K562 (cell line): ENCODE results near the gene LCN15. TPM values are rescaled to one million over a fixed set of nuclear protein-coding genes. Genes with fewer than 3 reads are reported as not detected.

Experiments used
- CBFA2T3 ChIP-seq: fragments of 450-650 bp; IDR thresholded peaks from 2 replicates; pipeline ENCODE4 v1.6.1; 2017
- FOS ChIP-seq: IDR thresholded peaks from 3 replicates; pipeline ENCODE4 v1.6.1; 2011; ENCODE audit not compliant: insufficient read length; ENCODE audit errors: extremely low read depth
- HDAC2 ChIP-seq: fragments of 450-650 bp; IDR thresholded peaks from 2 replicates; pipeline ENCODE4 v1.6.1; 2016; ENCODE audit warnings: mild to moderate bottlenecking
- KDM5B ChIP-seq: fragments of 200-600 bp; sonication (generic); IDR thresholded peaks from 2 replicates; pipeline ENCODE4 v1.6.1; 2012; ENCODE audit warnings: low read depth, mild to moderate bottlenecking, moderate library complexity, low read length, control low read depth, inconsistent platforms; ENCODE audit not compliant: insufficient replicate concordance
- KLF16 ChIP-seq: IDR thresholded peaks from 2 replicates; pipeline ENCODE4 v1.6.1; 2016; ENCODE audit warnings: antibody characterized with exemption
- L3MBTL2 ChIP-seq: fragments of 450-650 bp; IDR thresholded peaks from 2 replicates; pipeline ENCODE4 v1.6.1; 2016; ENCODE audit warnings: mild to moderate bottlenecking, moderate library complexity
- MYC ChIP-seq, 2 experiments: fragments of 250-450 bp in 1 of 2; sonication (Bioruptor Pico) in 1 of 2; IDR thresholded peaks; 2 replicates each; pipeline versions ENCODE4 v1.5.1 to v1.6.1; 2012 to 2021; ENCODE audit warnings: low read depth in 2 of 2, borderline replicate concordance in 1 of 2, improper control_type of control experiment in 1 of 2, low read length in 1 of 2, mild to moderate bottlenecking in 1 of 2, moderate library complexity in 1 of 2
- NFE2 ChIP-seq: IDR thresholded peaks from 2 replicates; pipeline ENCODE4 v1.6.1; 2014; ENCODE audit warnings: antibody characterized with exemption, low read depth
- POLR2A ChIP-seq: fragments of 450-650 bp; conservative IDR thresholded peaks from 2 replicates; pipeline ENCODE4 v1.6.1; 2016
- POLR2AphosphoS5 ChIP-seq: IDR thresholded peaks from 2 replicates; pipeline ENCODE4 v1.6.1; 2011; ENCODE audit warnings: mild to moderate bottlenecking, low read depth, low read length, moderate library complexity; ENCODE audit not compliant: control insufficient read depth, insufficient read depth
- POLR2G ChIP-seq: fragments of 200-400 bp; formaldehyde crosslinking; IDR thresholded peaks from 2 replicates; pipeline ENCODE4 v1.6.1; 2017; ENCODE audit warnings: low read depth, mild to moderate bottlenecking, antibody characterized with exemption, low read length, moderate library complexity
- SMAD4 ChIP-seq: fragments of 250-450 bp; sonication (Bioruptor Pico); conservative IDR thresholded peaks from 2 replicates; pipeline ENCODE4 v1.8.0; 2021; ENCODE audit warnings: inconsistent platforms, mild to moderate bottlenecking, moderate library complexity
- SMARCC2 ChIP-seq: fragments of 450-650 bp; IDR thresholded peaks from 2 replicates; pipeline ENCODE4 v1.6.1; 2017; ENCODE audit warnings: antibody characterized with exemption, moderate library complexity, mild to moderate bottlenecking, low read depth
- SOX6 ChIP-seq: fragments of 450-650 bp; IDR thresholded peaks from 2 replicates; pipeline ENCODE4 v1.6.1; 2014; ENCODE audit warnings: mild to moderate bottlenecking
- TAL1 ChIP-seq: fragments of 450-650 bp; IDR thresholded peaks from 2 replicates; pipeline ENCODE4 v1.6.1; 2016; ENCODE audit warnings: mild to moderate bottlenecking
- polyA plus RNA-seq, 8 experiments: library from polyadenylated mRNA; depleted of rRNA in 4 of 8; stranded (reverse) in 5 of 8; unstranded in 3 of 8; fragments of >200 nt; fragmentation: Nextera tagmentation in 2 of 8; fragmentation: Illumina TruSeq in 1 of 8; extraction: Ambion mirVana in 2 of 8; extraction: Trizol in 1 of 8; gene quantifications; 2 replicates each; pipeline versions ENCODE4 v1.2.1 to v1.2.3, GENCODE V29; 2011 to 2014; ENCODE audit warnings: inconsistent platforms in 1 of 8, missing spikeins in 1 of 8
- total RNA-seq, 7 experiments: library from RNA; depleted of rRNA in 6 of 7; stranded (reverse); fragments of >200 nt in 6 of 7; fragmentation: Illumina TruSeq in 2 of 7; extraction: Trizol in 2 of 7; gene quantifications; 2 replicates each; pipeline versions ENCODE4 v1.2.1 to v1.2.3, GENCODE V29; 2011 to 2021; ENCODE audit warnings: low replicate concordance in 1 of 7
- TF ChIP-seq, protein P1 (sequence below): fragments of 450-650 bp; IDR thresholded peaks from 2 replicates; pipeline ENCODE4 v1.6.1; 2016
- TF ChIP-seq, protein P2 (sequence below): fragments of 250-450 bp; sonication (Bioruptor Pico); IDR thresholded peaks from 2 replicates; pipeline ENCODE4 v1.8.0; 2022; ENCODE audit warnings: moderate library complexity, mild to moderate bottlenecking, inconsistent platforms
- TF ChIP-seq, protein P3 (sequence below), 2 experiments: fragments of 450-650 bp in 1 of 2; sonication (generic) in 1 of 2; formaldehyde crosslinking in 1 of 2; IDR thresholded peaks; 2 replicates each; pipeline versions ENCODE4 v1.7.1 to v1.9.0; 2016 to 2022; ENCODE audit warnings: inconsistent platforms in 1 of 2, mild to moderate bottlenecking in 1 of 2, missing genetic modification reagents in 1 of 2

The LCN15 gene
- total and polyA plus RNA-seq, 9 of the 15 experiments (the other 6 are each of a cell fraction or from before 2014, with no cell fraction given) = 0.66 TPM; not detected in 8

DNA sequence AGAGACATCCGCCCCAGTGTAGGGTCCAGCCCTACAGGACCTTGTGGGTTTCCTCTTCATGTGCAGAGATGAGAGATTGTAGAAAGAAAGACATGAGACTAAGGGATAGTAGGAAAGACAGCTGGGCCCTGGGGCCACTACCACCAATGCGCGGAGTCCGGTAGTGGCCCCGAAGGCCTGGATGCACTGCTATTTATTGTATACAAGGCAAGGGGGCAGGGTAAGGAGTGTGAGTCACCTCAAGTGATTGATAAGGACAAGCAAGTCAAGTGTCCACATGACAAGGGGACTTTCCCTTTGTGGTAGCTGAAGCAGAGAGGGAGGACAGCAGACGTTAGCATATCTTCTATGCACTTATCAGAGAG is 20.7 kb upstream of the LCN15 start (continued):
- TF ChIP-seq SMAD4 (CRISPR knock-in tag) (no peak), HDAC2 (0 out of 2 replicates have a peak, but pooled peaks have one; percentile 65), SOX6 (peak; percentile 67), POLR2AphosphoS5 (0 out of 2 replicates have a peak, but pooled peaks have one; percentile 26), POLR2A (peak; percentile 56), SMARCC2 (peak; percentile 67), FOS (peak; percentile 27), MYC (IDR thresholded peaks at IDR 0.05; ENCODE audit: low read depth, low read length) (0 out of 2 replicates have a peak, but pooled peaks have one; percentile 20), MYC (CRISPR knock-in tag; IDR thresholded peaks at IDR 0.05; ENCODE audit: borderline replicate concordance, low read depth) (no peak), KDM5B (peak; percentile 81), POLR2G (0 out of 2 replicates have a peak, but pooled peaks have one; percentile 35), CBFA2T3 (peak; percentile 55), KLF16 (peak; percentile 15; the same call in 1 of the 2 replicates), TAL1 (0 out of 2 replicates have a peak, but pooled peaks have one; percentile 29), NFE2 (peak; percentile 53; the same call in 1 of the 2 replicates), L3MBTL2 (peak; percentile 45)
- TF ChIP-seq, protein P1, sequence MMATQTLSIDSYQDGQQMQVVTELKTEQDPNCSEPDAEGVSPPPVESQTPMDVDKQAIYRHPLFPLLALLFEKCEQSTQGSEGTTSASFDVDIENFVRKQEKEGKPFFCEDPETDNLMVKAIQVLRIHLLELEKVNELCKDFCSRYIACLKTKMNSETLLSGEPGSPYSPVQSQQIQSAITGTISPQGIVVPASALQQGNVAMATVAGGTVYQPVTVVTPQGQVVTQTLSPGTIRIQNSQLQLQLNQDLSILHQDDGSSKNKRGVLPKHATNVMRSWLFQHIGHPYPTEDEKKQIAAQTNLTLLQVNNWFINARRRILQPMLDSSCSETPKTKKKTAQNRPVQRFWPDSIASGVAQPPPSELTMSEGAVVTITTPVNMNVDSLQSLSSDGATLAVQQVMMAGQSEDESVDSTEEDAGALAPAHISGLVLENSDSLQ = peak; percentile 62
- TF ChIP-seq, protein P2, sequence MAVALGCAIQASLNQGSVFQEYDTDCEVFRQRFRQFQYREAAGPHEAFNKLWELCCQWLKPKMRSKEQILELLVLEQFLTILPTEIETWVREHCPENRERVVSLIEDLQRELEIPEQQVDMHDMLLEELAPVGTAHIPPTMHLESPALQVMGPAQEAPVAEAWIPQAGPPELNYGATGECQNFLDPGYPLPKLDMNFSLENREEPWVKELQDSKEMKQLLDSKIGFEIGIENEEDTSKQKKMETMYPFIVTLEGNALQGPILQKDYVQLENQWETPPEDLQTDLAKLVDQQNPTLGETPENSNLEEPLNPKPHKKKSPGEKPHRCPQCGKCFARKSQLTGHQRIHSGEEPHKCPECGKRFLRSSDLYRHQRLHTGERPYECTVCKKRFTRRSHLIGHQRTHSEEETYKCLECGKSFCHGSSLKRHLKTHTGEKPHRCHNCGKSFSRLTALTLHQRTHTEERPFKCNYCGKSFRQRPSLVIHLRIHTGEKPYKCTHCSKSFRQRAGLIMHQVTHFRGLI (CRISPR knock-in tag) = no peak
- TF ChIP-seq, protein P3, sequence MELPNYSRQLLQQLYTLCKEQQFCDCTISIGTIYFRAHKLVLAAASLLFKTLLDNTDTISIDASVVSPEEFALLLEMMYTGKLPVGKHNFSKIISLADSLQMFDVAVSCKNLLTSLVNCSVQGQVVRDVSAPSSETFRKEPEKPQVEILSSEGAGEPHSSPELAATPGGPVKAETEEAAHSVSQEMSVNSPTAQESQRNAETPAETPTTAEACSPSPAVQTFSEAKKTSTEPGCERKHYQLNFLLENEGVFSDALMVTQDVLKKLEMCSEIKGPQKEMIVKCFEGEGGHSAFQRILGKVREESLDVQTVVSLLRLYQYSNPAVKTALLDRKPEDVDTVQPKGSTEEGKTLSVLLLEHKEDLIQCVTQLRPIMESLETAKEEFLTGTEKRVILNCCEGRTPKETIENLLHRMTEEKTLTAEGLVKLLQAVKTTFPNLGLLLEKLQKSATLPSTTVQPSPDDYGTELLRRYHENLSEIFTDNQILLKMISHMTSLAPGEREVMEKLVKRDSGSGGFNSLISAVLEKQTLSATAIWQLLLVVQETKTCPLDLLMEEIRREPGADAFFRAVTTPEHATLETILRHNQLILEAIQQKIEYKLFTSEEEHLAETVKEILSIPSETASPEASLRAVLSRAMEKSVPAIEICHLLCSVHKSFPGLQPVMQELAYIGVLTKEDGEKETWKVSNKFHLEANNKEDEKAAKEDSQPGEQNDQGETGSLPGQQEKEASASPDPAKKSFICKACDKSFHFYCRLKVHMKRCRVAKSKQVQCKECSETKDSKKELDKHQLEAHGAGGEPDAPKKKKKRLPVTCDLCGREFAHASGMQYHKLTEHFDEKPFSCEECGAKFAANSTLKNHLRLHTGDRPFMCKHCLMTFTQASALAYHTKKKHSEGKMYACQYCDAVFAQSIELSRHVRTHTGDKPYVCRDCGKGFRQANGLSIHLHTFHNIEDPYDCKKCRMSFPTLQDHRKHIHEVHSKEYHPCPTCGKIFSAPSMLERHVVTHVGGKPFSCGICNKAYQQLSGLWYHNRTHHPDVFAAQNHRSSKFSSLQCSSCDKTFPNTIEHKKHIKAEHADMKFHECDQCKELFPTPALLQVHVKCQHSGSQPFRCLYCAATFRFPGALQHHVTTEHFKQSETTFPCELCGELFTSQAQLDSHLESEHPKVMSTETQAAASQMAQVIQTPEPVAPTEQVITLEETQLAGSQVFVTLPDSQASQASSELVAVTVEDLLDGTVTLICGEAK (IDR thresholded peaks at IDR 0.05) = 0 out of 2 replicates have a peak, but pooled peaks have one; percentile 38
- TF ChIP-seq, protein P3 (CRISPR knock-in tag; IDR thresholded peaks at IDR 0.05) = no peak
